ENCODE measurements around the gene KLHL42. TPM values are rescaled to one million over a fixed set of nuclear protein-coding genes. Genes with fewer than 3 reads are reported as not detected.

KLHL42 gene
- total and polyA plus RNA-seq, 10 of the 15 experiments (the other 5 are each of a cell fraction or from before 2014, with no cell fraction given) = 2.1 to 18.2 (median 13.1) TPM

GRCh38 chr12:27796128-27796527 lies 16.1 kb downstream of the KLHL42 start:
- in situ Hi-C loops (cut with MboI) (no loop called here), intact Hi-C loops (cut with micrococcal nuclease; ENCODE audit: unreplicated experiment) (no loop called here)
- RAD21 ChIA-PET (ENCODE audit: unreplicated experiment) = no interaction called here
- Histone ChIP-seq H3K4me2 (ENCODE audit: control insufficient read depth, insufficient read depth) (no peak overlapping the region), H3K27ac (ENCODE audit: control insufficient read depth, insufficient read depth) (no peak overlapping the region), H3K36me3 (ENCODE audit: control insufficient read depth in 2 of 2, insufficient read depth in 2 of 2, low read length in 1 of 2) (peaks cover 0 to 32% of the 10 kb centered on the region in 2 experiments; a peak in 3 of 4 replicates), H3K9me3 (replicated peaks; ENCODE audit: control insufficient read depth, insufficient read depth, low read length) (no peaks in the 10 kb centered on the region), H2AFZ (ENCODE audit: control insufficient read depth, low read depth, low read length) (no peak overlapping the region), H3K9ac (ENCODE audit: control insufficient read depth, insufficient read depth, low read length) (no peak overlapping the region), H3K79me2 (ENCODE audit: control insufficient read depth, insufficient read depth, low read length) (no peaks in the 10 kb centered on the region), H3K27me3 (replicated peaks in 1 of 2; ENCODE audit: control insufficient read depth in 2 of 2, insufficient read depth in 2 of 2, low read length in 1 of 2) (no peaks in the 10 kb centered on the region), H3K4me3 (no peak overlapping the region), H4K20me1 (ENCODE audit: control insufficient read depth, insufficient read depth) (no peaks in the 10 kb centered on the region), H3K4me1 (ENCODE audit: control insufficient read depth, insufficient read depth, low read length) (no peaks in the 10 kb centered on the region)
- CTCF ChIA-PET = interaction anchor here (0.9 kb wide), 1 partner anchor 11 kb away, joined by 3 read pairs; no protein-coding TSS in a partner anchor
- 92% methylated on average over 7 of the region's 7 CpGs for WGBS (ENCODE audit: insufficient coverage, insufficient replicate concordance, low lambda C conversion rate, missing lambda C conversion rate)
- POLR2A ChIA-PET = no interaction called here
- SMC1A ChIA-PET (ENCODE audit: uncharacterized antibody, unreplicated experiment) = interaction anchor here (0.9 kb wide), 1 partner anchor 25 kb away, joined by 3 read pairs; no protein-coding TSS in a partner anchor
- DNase-seq (ENCODE audit: low read depth, low spot score) (no peak), FAIRE-seq (no peak), ATAC-seq (no peak)
- no TSS peak for BruUV-seq (replicated peaks)
- TF ChIP-seq RFX5 (IDR thresholded peaks at IDR 0.05; ENCODE audit: low read depth, low read length) (no peak), BACH1 (IDR thresholded peaks at IDR 0.05; ENCODE audit: borderline replicate concordance) (no peak), ZNF207 (IDR thresholded peaks at IDR 0.05; ENCODE audit: borderline replicate concordance) (no peak), HDAC6 (IDR thresholded peaks at IDR 0.05; ENCODE audit: unreplicated experiment) (no peak), SRF (IDR thresholded peaks at IDR 0.05; ENCODE audit: low read depth in 2 of 2, low read length in 2 of 2) (no peak), PAX5 (IDR thresholded peaks at IDR 0.05; ENCODE audit: borderline replicate concordance, low read depth, low read length) (no peak), MXI1 (IDR thresholded peaks at IDR 0.05; ENCODE audit: low read depth, low read length) (no peak), HDAC2 (IDR thresholded peaks at IDR 0.05) (no peak), USF2 (IDR thresholded peaks at IDR 0.05; ENCODE audit: borderline replicate concordance, low read depth, low read length) (no peak), IRF5 (IDR thresholded peaks at IDR 0.05; ENCODE audit: borderline replicate concordance) (no peak), TBL1XR1 (IDR thresholded peaks at IDR 0.05; ENCODE audit: low read depth, low read length) (no peak)
